Measurements from ENCODE around the gene FBXW9.
"Not testable (repeated sequence)": the region's sequence is repeated elsewhere in the genome, so short reads cannot be mapped to it uniquely, and the experiment has no call there.

FBXW9 gene

DNA sequence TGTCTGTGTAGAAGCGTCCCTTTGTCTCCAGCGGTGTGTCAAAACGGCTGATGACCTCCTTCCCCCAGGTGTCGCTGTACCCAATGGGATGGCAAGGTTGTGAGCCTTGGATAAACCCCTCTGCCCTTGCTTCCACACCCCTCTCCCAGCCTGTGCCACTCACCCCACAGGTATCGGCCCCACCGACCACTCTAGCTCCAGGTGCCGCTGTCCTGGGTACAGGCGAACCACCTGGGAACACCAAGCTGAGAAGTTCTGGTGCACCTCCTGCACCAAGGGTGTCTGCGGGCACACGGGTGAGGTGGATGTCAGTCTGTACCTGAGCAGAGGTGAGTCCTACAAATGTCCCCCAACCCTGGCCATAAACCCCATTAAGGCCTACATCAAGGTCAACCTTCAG is 46.5 kb downstream of the FBXW9 start:
- DNase-seq = no peak

DNA sequence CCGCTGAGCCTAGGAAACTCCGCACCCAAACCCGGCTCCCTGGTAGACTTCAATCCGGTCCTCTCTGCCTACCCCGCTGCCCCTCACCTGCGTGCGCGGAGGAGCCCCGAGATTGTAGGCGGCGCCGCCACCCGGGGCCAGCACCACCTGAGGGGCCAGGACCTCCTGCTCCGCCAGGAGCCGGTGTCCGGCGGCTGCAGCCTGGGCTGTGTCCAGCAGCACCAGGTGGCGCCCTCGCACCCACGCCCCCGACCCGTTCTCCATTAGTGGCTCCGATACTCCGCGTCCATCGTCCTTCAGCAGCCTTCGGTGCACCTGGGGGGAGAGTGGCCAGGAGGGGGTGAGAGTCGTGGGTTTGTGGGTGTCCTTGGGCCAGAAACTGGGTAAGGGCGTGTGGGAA is 48.3 kb downstream of the FBXW9 start:
- DNase-seq = no peak

DNA sequence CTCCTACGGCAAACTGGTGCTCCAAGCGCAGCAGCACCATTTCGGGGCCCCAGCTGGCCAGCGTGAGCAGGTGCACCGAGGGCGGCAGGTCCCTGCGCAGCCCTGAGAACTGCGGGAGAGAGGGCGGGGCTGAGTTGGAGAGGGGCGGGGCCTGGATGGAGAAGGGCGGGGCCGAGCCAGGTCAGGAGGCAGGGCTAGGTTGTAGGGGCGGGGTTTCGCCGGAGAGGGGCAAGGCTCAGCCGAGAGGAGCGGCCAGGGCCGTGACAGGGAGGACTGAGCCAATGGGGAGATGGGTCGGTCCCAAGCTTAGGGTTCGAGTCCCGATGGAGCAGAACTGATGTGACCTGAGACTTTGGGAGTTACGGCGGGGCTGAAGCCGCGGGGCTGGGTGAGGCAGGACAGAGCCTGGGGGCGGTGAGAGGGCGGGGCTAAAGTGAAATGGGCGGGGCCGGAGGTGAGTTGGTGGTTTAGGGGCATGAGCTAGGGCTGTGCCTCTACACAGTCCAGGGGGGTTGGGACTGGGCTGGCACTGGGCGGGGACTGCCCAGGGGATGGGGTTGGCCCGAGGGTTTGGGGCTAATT is 48.9 kb downstream of the FBXW9 start:
- no peak for DNase-seq

DNA sequence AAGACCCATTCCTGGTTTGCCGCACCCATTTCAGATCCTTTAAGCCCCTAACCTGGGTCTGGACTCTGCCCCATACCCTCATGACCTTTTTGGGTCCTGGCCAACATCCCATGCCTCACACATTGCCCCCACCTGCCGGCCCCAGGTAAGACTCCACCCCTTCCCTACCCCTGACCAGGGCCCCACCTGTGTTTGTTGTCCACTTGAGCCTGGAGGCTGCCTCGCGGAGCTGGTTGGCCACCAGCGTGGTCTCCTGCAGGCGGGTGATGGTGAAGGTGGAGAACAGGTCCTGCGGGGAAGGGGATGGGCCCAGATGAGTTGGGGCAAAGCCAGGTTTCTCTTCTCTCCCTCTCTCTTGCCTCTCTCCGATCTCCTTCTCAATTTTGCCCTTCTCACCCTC is 49.4 kb downstream of the FBXW9 start:
- no peak for DNase-seq

DNA sequence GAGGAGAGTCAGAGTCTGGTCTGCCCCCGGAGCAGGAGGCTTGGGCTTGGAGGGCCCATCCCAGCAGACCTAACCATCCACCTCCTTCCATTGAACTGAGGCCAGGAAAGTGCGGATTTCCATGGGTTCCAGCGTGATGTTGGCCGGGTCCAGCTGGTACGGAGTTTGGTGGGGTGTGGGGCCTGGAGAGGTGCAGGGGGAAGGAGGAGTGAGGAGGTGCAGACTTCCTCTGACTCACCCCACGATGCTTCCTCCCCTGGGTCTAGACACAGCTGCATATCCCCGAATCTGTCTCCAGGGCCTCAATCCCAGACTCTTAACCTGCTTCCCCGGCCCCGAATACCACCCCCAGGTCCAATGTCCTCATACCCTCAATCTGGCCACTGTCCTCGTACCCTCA is 49.9 kb downstream of the FBXW9 start:
- no peak for DNase-seq

DNA sequence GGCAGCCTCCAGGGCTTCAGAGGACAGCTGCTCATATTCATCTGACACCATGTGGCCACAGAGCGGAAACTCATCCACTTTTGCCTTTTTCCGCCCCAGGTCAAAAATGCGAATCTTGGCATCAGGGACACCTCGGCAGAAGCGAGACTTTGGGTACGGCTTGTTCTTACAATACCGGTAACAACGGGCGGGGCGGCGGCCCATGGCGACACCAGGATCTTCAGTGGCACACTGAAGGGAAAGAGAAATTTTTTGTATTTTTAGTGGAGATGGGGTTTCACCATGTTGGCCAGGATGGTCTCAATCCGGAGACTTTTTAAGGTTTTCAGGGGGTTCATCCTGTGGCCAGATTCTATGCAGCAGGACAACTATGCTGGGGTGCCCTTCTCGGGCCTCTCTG is 52.7 kb downstream of the FBXW9 start:
- DNase-seq = not testable (repeated sequence)

DNA sequence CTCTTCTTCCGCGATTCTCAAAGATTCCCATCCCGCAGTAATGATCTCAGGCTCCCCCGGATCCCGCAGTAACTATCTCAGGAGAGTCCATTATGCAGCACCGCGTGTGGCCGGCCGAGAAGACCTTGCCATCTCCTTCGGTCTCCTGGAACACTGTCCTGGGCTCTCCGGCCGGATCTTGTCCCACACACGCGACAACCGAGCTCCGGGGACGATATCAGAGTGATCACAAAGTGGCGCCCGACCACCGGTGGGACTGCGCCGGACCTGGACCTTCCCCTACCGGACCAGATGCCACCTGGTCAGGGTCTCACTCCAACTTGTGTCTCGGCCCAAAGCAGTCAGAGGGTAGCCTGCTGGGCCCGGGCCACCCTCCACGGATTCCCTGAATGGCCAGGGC is 53.9 kb downstream of the FBXW9 start:
- no peak for DNase-seq

DNA sequence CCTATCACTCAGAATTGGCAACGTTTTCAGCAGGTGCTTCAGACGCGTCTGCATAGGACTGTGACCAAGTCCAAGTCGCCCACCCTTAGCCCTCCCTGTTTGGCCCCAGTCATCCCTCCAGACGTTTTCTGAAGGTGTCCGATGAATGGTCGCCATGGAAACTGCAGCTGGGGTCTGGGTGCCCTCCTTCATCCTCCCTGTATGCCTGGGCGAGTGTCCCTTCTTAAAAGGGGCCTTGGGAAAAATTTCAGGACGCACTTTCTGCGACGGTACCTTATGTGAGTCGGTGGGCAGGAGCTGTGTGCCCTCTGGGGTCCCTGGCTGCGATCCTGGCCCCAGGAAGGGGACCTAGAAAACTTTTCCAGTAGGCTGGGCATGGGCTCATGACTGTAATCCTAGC is 55.0 kb downstream of the FBXW9 start:
- no peak for DNase-seq

DNA sequence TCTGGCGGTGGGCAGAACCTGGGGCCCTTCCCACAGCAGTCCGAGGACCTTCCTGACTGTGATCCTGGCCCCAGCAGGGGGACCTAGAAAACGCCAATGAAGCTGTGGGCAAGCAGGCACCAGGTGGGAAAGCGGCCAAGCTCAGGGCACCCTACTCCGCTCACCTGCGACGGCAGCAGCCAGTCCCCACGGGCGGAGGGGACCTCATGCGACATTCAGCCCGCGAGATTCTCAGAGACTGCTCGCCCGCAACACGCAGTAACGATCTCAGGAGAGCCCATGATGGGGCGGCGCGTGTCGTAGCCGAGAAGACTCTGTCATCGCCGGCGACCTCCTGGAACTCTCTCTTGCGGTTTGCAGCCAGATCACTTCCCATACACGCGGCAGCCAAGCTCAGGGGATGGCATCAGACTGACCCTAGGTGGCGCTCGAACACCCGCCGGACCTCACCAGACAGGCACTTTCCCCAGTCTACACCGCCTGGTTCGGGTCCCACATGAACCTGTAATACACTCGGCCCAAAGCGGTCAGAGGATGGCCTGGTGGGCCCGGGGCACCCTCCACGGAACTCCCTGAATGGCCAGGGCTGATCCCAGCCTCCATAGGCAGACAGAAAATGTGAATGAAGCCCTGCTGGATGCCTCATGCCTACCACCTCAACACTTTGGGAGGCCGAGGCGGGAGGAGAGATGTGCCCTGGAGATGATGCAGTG is 56.4 kb downstream of the FBXW9 start:
- DNase-seq = peak; percentile 86

All from stimulated activated naive CD4-positive, alpha-beta T cell treated with Interleukin-2 at 50 U/mL for 16 hours (primary cell).